Keratinocyte (primary cell): Measurements from ENCODE around the gene EVC. TPM values are rescaled to one million over a fixed set of nuclear protein-coding genes. Genes with fewer than 3 reads are reported as not detected.

Experiments
- DNase-seq: peaks from one replicate; pipeline ENCODE4 v3.0.0-alpha.2; 2011; ENCODE audit warnings: low read depth, missing footprints, low spot score
- FAIRE-seq: peaks from 2 replicates; lab custom pipeline; 2011; peaks lifted over from hg19 to GRCh38; lab: Jason Lieb, UNC
- H2AFZ ChIP-seq: 2 replicates; pipeline ENCODE4 v1.6.0; 2012; ENCODE audit warnings: low read length, control low read depth, inconsistent platforms; ENCODE audit not compliant: control insufficient read depth
- H3K27ac ChIP-seq: 2 replicates; pipeline ENCODE4 v1.5.1; 2011; ENCODE audit warnings: low read length; ENCODE audit not compliant: control insufficient read depth, insufficient read depth
- H3K27me3 ChIP-seq: 3 replicates; pipeline ENCODE4 v1.6.0; 2011; ENCODE audit warnings: low read length; ENCODE audit not compliant: control insufficient read depth, insufficient read depth; ENCODE audit errors: extremely low read depth
- H3K36me3 ChIP-seq, 2 experiments: 2 replicates in 1 of 2; 3 replicates in 1 of 2; pipeline ENCODE4 v1.5.1; 2011; ENCODE audit warnings: low read length in 2 of 2, mild to moderate bottlenecking in 1 of 2; ENCODE audit not compliant: control insufficient read depth in 2 of 2, insufficient read depth in 2 of 2; ENCODE audit errors: extremely low read depth in 1 of 2
- H3K4me1 ChIP-seq: 3 replicates; pipeline ENCODE4 v1.5.1; 2011; ENCODE audit warnings: low read length; ENCODE audit not compliant: control insufficient read depth, insufficient read depth; ENCODE audit errors: extremely low read depth
- H3K4me2 ChIP-seq: 3 replicates; pipeline ENCODE4 v1.6.0; 2011; ENCODE audit warnings: low read depth, low read length; ENCODE audit not compliant: control insufficient read depth, insufficient read depth; ENCODE audit errors: extremely low read depth
- H3K4me3 ChIP-seq, 3 experiments: fragments of 200-600 bp in 1 of 3; sonication (generic) in 1 of 3; 2 replicates in 2 of 3; 3 replicates in 1 of 3; pipeline ENCODE4 v1.5.1; 2011 to 2016; ENCODE audit warnings: low read length in 3 of 3, mild to moderate bottlenecking in 3 of 3, control low read depth in 2 of 3, inconsistent platforms in 1 of 3, low read depth in 1 of 3, mixed read lengths in 1 of 3, mixed run types in 1 of 3, moderate library complexity in 1 of 3; ENCODE audit not compliant: control insufficient read depth in 2 of 3, insufficient read depth in 2 of 3; ENCODE audit errors: extremely low read depth in 1 of 3
- H3K79me2 ChIP-seq: 2 replicates; pipeline ENCODE4 v1.6.0; 2012; ENCODE audit warnings: low read length; ENCODE audit not compliant: control insufficient read depth, insufficient read depth
- H3K9ac ChIP-seq: 3 replicates; pipeline ENCODE4 v1.6.0; 2011; ENCODE audit warnings: low read length; ENCODE audit not compliant: control insufficient read depth, insufficient read depth; ENCODE audit errors: extremely low read depth
- H3K9me1 ChIP-seq: 3 replicates; pipeline ENCODE4 v1.6.0; 2011; ENCODE audit warnings: low read length; ENCODE audit not compliant: control insufficient read depth, insufficient read depth; ENCODE audit errors: extremely low read depth
- H3K9me3 ChIP-seq: 2 replicates; pipeline ENCODE4 v1.5.1; 2012; ENCODE audit warnings: low read depth, low read length; ENCODE audit not compliant: control insufficient read depth
- H4K20me1 ChIP-seq: 3 replicates; pipeline ENCODE4 v1.6.0; 2011; ENCODE audit warnings: low read length; ENCODE audit not compliant: control insufficient read depth, insufficient read depth; ENCODE audit errors: extremely low read depth
- CTCF ChIP-seq, 3 experiments: IDR thresholded peaks in 1 of 3; conservative IDR thresholded peaks in 1 of 3; optimal IDR thresholded peaks in 1 of 3; 2 replicates in 2 of 3; 3 replicates in 1 of 3; pipeline versions ENCODE3 to v1.5.1; 2011; ENCODE audit warnings: low read length in 3 of 3, mild to moderate bottlenecking in 3 of 3, moderate library complexity in 2 of 3, control low read depth in 1 of 3, inconsistent platforms in 1 of 3; ENCODE audit not compliant: insufficient read depth in 2 of 3; ENCODE audit errors: extremely low read depth in 1 of 3
- EZH2 ChIP-seq: IDR thresholded peaks from one replicate; pipeline ENCODE4 v1.6.1; 2012; ENCODE audit warnings: inconsistent platforms, mild to moderate bottlenecking, low read length, moderate library complexity
- dilution Hi-C: fragments of 300-500 bp; cut with MboI; formaldehyde crosslinking; loops from one replicate; pipeline ENCODE4 v1.7.0; 2020; ENCODE audit warnings: low sequenced_read_pairs; ENCODE audit not compliant: extremely low pct_ligation_motif_present
- polyA plus RNA-seq, 5 experiments: library from polyadenylated mRNA; depleted of rRNA in 3 of 5; stranded (reverse) in 3 of 5; stranded (forward) in 1 of 5; unstranded in 1 of 5; fragments of >200 nt; gene quantifications; 1 replicate in 1 of 5; 2 replicates in 3 of 5; 3 replicates in 1 of 5; pipeline versions ENCODE4 v1.2.1 to v1.2.3, GENCODE V29; 2011 to 2012; ENCODE audit warnings: missing spikeins in 2 of 5, low read depth in 1 of 5, low replicate concordance in 1 of 5

Gene EVC
- polyA plus RNA-seq, 1 donor (not counting 4 experiments of a cell fraction or from before 2014, with no cell fraction given) = 7.3 TPM

DNA sequence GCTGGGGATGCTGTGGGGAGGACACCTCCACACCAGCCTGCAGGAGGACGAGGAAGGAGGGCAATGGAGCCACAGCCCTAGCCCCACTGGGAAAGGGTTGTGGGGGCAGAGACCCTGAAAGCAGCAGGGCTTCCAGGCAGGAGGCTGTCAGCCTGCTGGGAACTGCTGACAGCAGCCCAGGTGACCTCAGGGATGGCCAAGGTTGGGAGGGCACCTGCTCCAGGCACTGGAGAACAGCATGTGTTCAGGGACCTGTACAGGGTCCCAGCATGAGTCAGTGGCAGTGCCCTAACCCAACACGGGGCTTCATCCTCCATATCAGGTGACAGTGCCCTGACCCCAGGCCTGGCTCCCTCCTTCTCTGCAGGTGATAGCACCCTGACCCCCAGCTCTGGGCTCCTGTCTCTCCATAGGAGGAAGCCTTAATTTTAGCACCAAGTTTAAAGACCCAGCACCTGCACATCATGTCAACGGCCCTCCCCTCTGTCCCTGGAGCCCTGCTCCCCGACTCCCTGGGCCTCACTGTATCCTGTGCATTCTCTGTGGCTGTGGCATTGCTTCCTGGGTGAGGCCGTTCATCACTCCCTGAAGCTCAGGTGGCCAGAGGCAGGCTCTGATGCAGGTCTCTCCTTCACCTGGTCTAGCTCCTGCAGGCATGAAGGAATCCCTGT is 115.6 kb downstream of the EVC start:
- TF ChIP-seq EZH2 = no peak
- TF ChIP-seq CTCF (optimal IDR thresholded peaks at IDR 0.05 in 1 of 3, IDR thresholded peaks at IDR 0.05 in 1 of 3, conservative IDR thresholded peaks at IDR 0.05 in 1 of 3; ENCODE audit: extremely low read depth in 1 of 3, insufficient read depth in 2 of 3, low read length in 3 of 3) = no peak
- Histone ChIP-seq H4K20me1 (no peaks in the 10 kb centered on the region), H3K27ac (no peak overlapping the region), H3K79me2 (no peaks in the 10 kb centered on the region), H3K27me3 (no peaks in the 10 kb centered on the region), H3K9ac (no peak overlapping the region), H3K4me2 (no peak overlapping the region), H3K9me1 (no peaks in the 10 kb centered on the region), H3K4me1 (no peaks in the 10 kb centered on the region), H2AFZ (no peak overlapping the region), H3K36me3 (peaks cover 10 to 15% of the 10 kb centered on the region in 2 experiments), H3K9me3 (no peaks in the 10 kb centered on the region), H3K4me3 (no peak overlapping the region)
- no peak for DNase-seq
- no peak for FAIRE-seq
- dilution Hi-C loops = no loop called here

GRCh38 chr4:5827108-5828004 is 116.4 kb downstream of the EVC start:
- no peak for FAIRE-seq
- no peaks in the 10 kb centered on the region for H3K9me3 ChIP-seq
- no peaks in the 10 kb centered on the region for H3K4me1 ChIP-seq
- no peaks in the 10 kb centered on the region for H3K79me2 ChIP-seq
- H3K9ac ChIP-seq = no peak overlapping the region
- no peaks in the 10 kb centered on the region for H3K27me3 ChIP-seq
- no peak for DNase-seq
- H2AFZ ChIP-seq = no peak overlapping the region
- no peak overlapping the region for H3K27ac ChIP-seq
- H3K9me1 ChIP-seq = no peaks in the 10 kb centered on the region
- dilution Hi-C loops = no loop called here
- no peaks in the 10 kb centered on the region for H4K20me1 ChIP-seq
- peaks cover 6 to 12% of the 10 kb centered on the region in 2 experiments for H3K36me3 ChIP-seq
- H3K4me2 ChIP-seq = no peak overlapping the region
- TF ChIP-seq EZH2 = no peak
- no peak for TF ChIP-seq CTCF (optimal IDR thresholded peaks at IDR 0.05 in 1 of 3, IDR thresholded peaks at IDR 0.05 in 1 of 3, conservative IDR thresholded peaks at IDR 0.05 in 1 of 3; ENCODE audit: extremely low read depth in 1 of 3, insufficient read depth in 2 of 3, low read length in 3 of 3)
- H3K4me3 ChIP-seq = no peak overlapping the region
